HepG2 (cell line): ENCODE data around the gene TRAPPC10. TPM values are rescaled to one million over a fixed set of nuclear protein-coding genes. Genes with fewer than 3 reads are reported as not detected.

Experiments
- CAMTA2 ChIP-seq: sonication (generic); formaldehyde crosslinking; IDR thresholded peaks from 2 replicates; pipeline ENCODE4 v1.4.0; 2020; ENCODE audit warnings: mild to moderate bottlenecking, missing genetic modification reagents, borderline replicate concordance
- CBX2 ChIP-seq, 2 experiments: fragments of 200-600 bp in 1 of 2; sonication (generic); formaldehyde crosslinking in 1 of 2; IDR thresholded peaks; 2 replicates each; pipeline versions ENCODE4 v1.7.0 to v1.8.1; 2018 to 2022; ENCODE audit warnings: low read depth in 2 of 2, low read length in 1 of 2, mild to moderate bottlenecking in 1 of 2, missing genetic modification reagents in 1 of 2
- CEBPB ChIP-seq: IDR thresholded peaks from 2 replicates; pipeline ENCODE4 v1.6.1; 2011; ENCODE audit warnings: low read depth, low read length, improper control_type of control experiment, borderline replicate concordance
- FOXP1 ChIP-seq, 2 experiments: fragments of 450-650 bp in 1 of 2; IDR thresholded peaks; 2 replicates each; pipeline ENCODE4 v1.6.1; 2017 to 2018; ENCODE audit warnings: antibody characterized with exemption in 1 of 2
- IKZF4 ChIP-seq: sonication (generic); formaldehyde crosslinking; IDR thresholded peaks from 2 replicates; pipeline ENCODE4 v1.5.1; 2020; ENCODE audit warnings: borderline replicate concordance, mild to moderate bottlenecking, low read depth, missing genetic modification reagents; ENCODE audit errors: not compliant biosample characterization
- IRX3 ChIP-seq: sonication (generic); formaldehyde crosslinking; IDR thresholded peaks from 2 replicates; pipeline ENCODE4 v1.8.1; 2023; ENCODE audit warnings: mild to moderate bottlenecking, low read depth, missing genetic modification reagents, borderline replicate concordance
- ISX ChIP-seq: sonication (generic); formaldehyde crosslinking; conservative IDR thresholded peaks from 2 replicates; pipeline ENCODE4 v1.5.0; 2020; ENCODE audit warnings: missing genetic modification reagents
- MAFF ChIP-seq: IDR thresholded peaks from 2 replicates; pipeline ENCODE4 v1.6.1; 2011; ENCODE audit warnings: low read depth, low read length, improper control_type of control experiment
- MNT ChIP-seq: fragments of 450-650 bp; IDR thresholded peaks from 2 replicates; pipeline ENCODE4 v1.6.1; 2016
- NFE2 ChIP-seq: sonication (generic); formaldehyde crosslinking; IDR thresholded peaks from 2 replicates; pipeline ENCODE4 v1.4.0; 2020; ENCODE audit warnings: missing genetic modification reagents
- RAD51 ChIP-seq: fragments of 450-650 bp; IDR thresholded peaks from 2 replicates; pipeline ENCODE4 v1.6.1; 2016; ENCODE audit warnings: borderline replicate concordance
- SAP130 ChIP-seq: IDR thresholded peaks from 2 replicates; pipeline ENCODE4 v1.6.1; 2016; ENCODE audit warnings: low read depth
- SRF ChIP-seq: IDR thresholded peaks from 2 replicates; pipeline ENCODE4 v1.6.1; 2011; ENCODE audit warnings: mild to moderate bottlenecking, low read depth, low read length, moderate library complexity
- TOE1 ChIP-seq: sonication (generic); formaldehyde crosslinking; IDR thresholded peaks from 2 replicates; pipeline ENCODE4 v1.4.0; 2020; ENCODE audit warnings: mild to moderate bottlenecking, missing genetic modification reagents
- WIZ ChIP-seq: sonication (generic); formaldehyde crosslinking; IDR thresholded peaks from 2 replicates; pipeline ENCODE4 v1.5.1; 2020; ENCODE audit warnings: mild to moderate bottlenecking, missing genetic modification reagents
- ZFP1 ChIP-seq: IDR thresholded peaks from 2 replicates; pipeline ENCODE4 v1.6.1; 2016
- ZNF597 ChIP-seq: sonication (generic); formaldehyde crosslinking; IDR thresholded peaks from 2 replicates; pipeline ENCODE4 v1.5.0; 2020; ENCODE audit warnings: missing genetic modification reagents
- ZNF672 ChIP-seq: sonication (generic); formaldehyde crosslinking; IDR thresholded peaks from 2 replicates; pipeline ENCODE4 v1.8.1; 2022; ENCODE audit warnings: missing genetic modification reagents
- ZNF709 ChIP-seq: sonication (generic); formaldehyde crosslinking; IDR thresholded peaks from 2 replicates; pipeline ENCODE4 v1.5.0; 2020; ENCODE audit warnings: mild to moderate bottlenecking, missing genetic modification reagents
- polyA plus RNA-seq, 8 experiments: library from polyadenylated mRNA; depleted of rRNA in 3 of 8; stranded (reverse) in 7 of 8; unstranded in 1 of 8; fragments of >200 nt; fragmentation: Illumina TruSeq in 4 of 8; extraction: Trizol in 4 of 8; gene quantifications; 2 replicates each; pipeline versions ENCODE4 v1.2.1 to v1.2.3, GENCODE V29; 2011 to 2016; ENCODE audit warnings: low read depth in 4 of 8, missing spikeins in 1 of 8, mixed read lengths in 1 of 8; ENCODE audit not compliant: insufficient read depth in 1 of 8
- total RNA-seq, 5 experiments: library from RNA; depleted of rRNA; stranded (reverse); fragments of >200 nt; fragmentation: Illumina TruSeq; extraction: Trizol; gene quantifications; 2 replicates each; pipeline ENCODE4 v1.2.3, GENCODE V29; 2016; ENCODE audit warnings: low read depth in 1 of 5
- TF ChIP-seq, protein P1 (sequence below): sonication (generic); formaldehyde crosslinking; IDR thresholded peaks from 2 replicates; pipeline ENCODE4 v1.5.0; 2020; ENCODE audit warnings: mild to moderate bottlenecking, missing genetic modification reagents
- TF ChIP-seq, protein P2 (sequence below), 2 experiments: sonication (generic) in 1 of 2; formaldehyde crosslinking in 1 of 2; IDR thresholded peaks; 2 replicates each; pipeline versions ENCODE4 v1.6.1 to v1.9.0; 2014 to 2022; ENCODE audit warnings: antibody characterized with exemption in 1 of 2, borderline replicate concordance in 1 of 2, inconsistent platforms in 1 of 2, low read depth in 1 of 2, missing genetic modification reagents in 1 of 2

TRAPPC10 gene
- total and polyA plus RNA-seq, 2 of the 13 experiments (the other 11 are each of a cell fraction or from before 2014, with no cell fraction given): 10.6 to 16.5 TPM

- no peak for TF ChIP-seq CEBPB
- TF ChIP-seq CAMTA2 (CRISPR knock-in tag): no peak
- TF ChIP-seq CBX2 (IDR thresholded peaks at IDR 0.05; ENCODE audit: low read depth, low read length): no peak
- TF ChIP-seq CBX2 (CRISPR knock-in tag; IDR thresholded peaks at IDR 0.05; ENCODE audit: low read depth): no peak
- TF ChIP-seq IKZF4 (CRISPR knock-in tag): no peak
- TF ChIP-seq MNT: no peak
- TF ChIP-seq ZNF709 (CRISPR knock-in tag): no peak
- TF ChIP-seq ISX (CRISPR knock-in tag): no peak
- no peak for TF ChIP-seq IRX3 (CRISPR knock-in tag)
- peak; percentile 86 for TF ChIP-seq SAP130 (CRISPR knock-in tag)
- TF ChIP-seq RAD51: no peak
- TF ChIP-seq TOE1: no peak
- TF ChIP-seq WIZ (CRISPR knock-in tag): no peak
- no peak for TF ChIP-seq NFE2 (CRISPR knock-in tag)
- TF ChIP-seq ZFP1 (CRISPR knock-in tag): no peak
- TF ChIP-seq FOXP1 (IDR thresholded peaks at IDR 0.05): no peak
- TF ChIP-seq FOXP1 (CRISPR knock-in tag; IDR thresholded peaks at IDR 0.05): peak; percentile 32; the same call in 1 of the 2 replicates
- TF ChIP-seq, protein P1, sequence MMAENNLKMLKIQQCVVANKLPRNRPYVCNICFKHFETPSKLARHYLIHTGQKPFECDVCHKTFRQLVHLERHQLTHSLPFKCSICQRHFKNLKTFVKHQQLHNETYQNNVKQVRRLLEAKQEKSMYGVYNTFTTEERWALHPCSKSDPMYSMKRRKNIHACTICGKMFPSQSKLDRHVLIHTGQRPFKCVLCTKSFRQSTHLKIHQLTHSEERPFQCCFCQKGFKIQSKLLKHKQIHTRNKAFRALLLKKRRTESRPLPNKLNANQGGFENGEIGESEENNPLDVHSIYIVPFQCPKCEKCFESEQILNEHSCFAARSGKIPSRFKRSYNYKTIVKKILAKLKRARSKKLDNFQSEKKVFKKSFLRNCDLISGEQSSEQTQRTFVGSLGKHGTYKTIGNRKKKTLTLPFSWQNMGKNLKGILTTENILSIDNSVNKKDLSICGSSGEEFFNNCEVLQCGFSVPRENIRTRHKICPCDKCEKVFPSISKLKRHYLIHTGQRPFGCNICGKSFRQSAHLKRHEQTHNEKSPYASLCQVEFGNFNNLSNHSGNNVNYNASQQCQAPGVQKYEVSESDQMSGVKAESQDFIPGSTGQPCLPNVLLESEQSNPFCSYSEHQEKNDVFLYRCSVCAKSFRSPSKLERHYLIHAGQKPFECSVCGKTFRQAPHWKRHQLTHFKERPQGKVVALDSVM (CRISPR knock-in tag): no peak
- TF ChIP-seq, protein P2, sequence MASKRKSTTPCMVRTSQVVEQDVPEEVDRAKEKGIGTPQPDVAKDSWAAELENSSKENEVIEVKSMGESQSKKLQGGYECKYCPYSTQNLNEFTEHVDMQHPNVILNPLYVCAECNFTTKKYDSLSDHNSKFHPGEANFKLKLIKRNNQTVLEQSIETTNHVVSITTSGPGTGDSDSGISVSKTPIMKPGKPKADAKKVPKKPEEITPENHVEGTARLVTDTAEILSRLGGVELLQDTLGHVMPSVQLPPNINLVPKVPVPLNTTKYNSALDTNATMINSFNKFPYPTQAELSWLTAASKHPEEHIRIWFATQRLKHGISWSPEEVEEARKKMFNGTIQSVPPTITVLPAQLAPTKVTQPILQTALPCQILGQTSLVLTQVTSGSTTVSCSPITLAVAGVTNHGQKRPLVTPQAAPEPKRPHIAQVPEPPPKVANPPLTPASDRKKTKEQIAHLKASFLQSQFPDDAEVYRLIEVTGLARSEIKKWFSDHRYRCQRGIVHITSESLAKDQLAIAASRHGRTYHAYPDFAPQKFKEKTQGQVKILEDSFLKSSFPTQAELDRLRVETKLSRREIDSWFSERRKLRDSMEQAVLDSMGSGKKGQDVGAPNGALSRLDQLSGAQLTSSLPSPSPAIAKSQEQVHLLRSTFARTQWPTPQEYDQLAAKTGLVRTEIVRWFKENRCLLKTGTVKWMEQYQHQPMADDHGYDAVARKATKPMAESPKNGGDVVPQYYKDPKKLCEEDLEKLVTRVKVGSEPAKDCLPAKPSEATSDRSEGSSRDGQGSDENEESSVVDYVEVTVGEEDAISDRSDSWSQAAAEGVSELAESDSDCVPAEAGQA (IDR thresholded peaks at IDR 0.05; ENCODE audit: low read depth): no peak
- TF ChIP-seq, protein P2 (CRISPR knock-in tag; IDR thresholded peaks at IDR 0.05; ENCODE audit: borderline replicate concordance): no peak
- no peak for TF ChIP-seq ZNF672 (CRISPR knock-in tag)
- no peak for TF ChIP-seq SRF
- no peak for TF ChIP-seq MAFF
- TF ChIP-seq ZNF597 (CRISPR knock-in tag): no peak
Observed at GRCh38 chr21:44010429-44010828, 1.7 kb upstream of the TRAPPC10 start (continued).
